Astrocyte (in vitro differentiated cells and primary cell): ENCODE data around the gene CDK5R1. TPM values are rescaled to one million over a fixed set of nuclear protein-coding genes. Genes with fewer than 3 reads are reported as not detected.

ENCODE experiments used
- DNase-seq: peaks from one replicate; pipeline ENCODE4 v3.0.0-alpha.2; 2010; ENCODE audit warnings: low read depth
- FAIRE-seq: peaks from 2 replicates; lab custom pipeline; 2011; peaks lifted over from hg19 to GRCh38; lab: Jason Lieb, UNC
- H2AFZ ChIP-seq: 2 replicates; pipeline ENCODE4 v1.6.0; 2012; ENCODE audit warnings: low read depth, low read length, inconsistent platforms
- H3K27ac ChIP-seq: 2 replicates; pipeline ENCODE4 v1.5.1; 2011; ENCODE audit warnings: low read depth, low read length, inconsistent platforms
- H3K27me3 ChIP-seq: 2 replicates; pipeline ENCODE4 v1.6.0; 2011; ENCODE audit warnings: low read length, inconsistent platforms; ENCODE audit not compliant: insufficient read depth
- H3K36me3 ChIP-seq: 2 replicates; pipeline ENCODE4 v1.5.1; 2011; ENCODE audit warnings: low read length, inconsistent platforms; ENCODE audit not compliant: insufficient read depth
- H3K4me1 ChIP-seq: 2 replicates; pipeline ENCODE4 v1.5.1; 2011; ENCODE audit warnings: low read length, inconsistent platforms; ENCODE audit not compliant: insufficient read depth
- H3K4me2 ChIP-seq: 2 replicates; pipeline ENCODE4 v1.6.0; 2012; ENCODE audit warnings: low read length, inconsistent platforms
- H3K4me3 ChIP-seq: 2 replicates; pipeline ENCODE4 v1.5.1; 2011; ENCODE audit warnings: low read depth, mild to moderate bottlenecking, low read length, inconsistent platforms; ENCODE audit not compliant: insufficient read depth
- H3K79me2 ChIP-seq: 2 replicates; pipeline ENCODE4 v1.6.0; 2012; ENCODE audit warnings: mild to moderate bottlenecking, low read length, inconsistent platforms; ENCODE audit not compliant: insufficient read depth
- H3K9ac ChIP-seq: 2 replicates; pipeline ENCODE4 v1.6.0; 2012; ENCODE audit warnings: mild to moderate bottlenecking, low read length, inconsistent platforms
- H3K9me3 ChIP-seq: 2 replicates; pipeline ENCODE4 v1.5.1; 2012; ENCODE audit warnings: low read depth, mild to moderate bottlenecking, low read length, inconsistent platforms; ENCODE audit not compliant: insufficient read depth
- H4K20me1 ChIP-seq: 2 replicates; pipeline ENCODE4 v1.6.0; 2012; ENCODE audit warnings: low read length, inconsistent platforms; ENCODE audit not compliant: insufficient read depth
- H3K27ac Mint-ChIP-seq: one replicate; pipeline ENCODE4 v1.8.0; 2021; ENCODE audit warnings: mild to moderate bottlenecking, mixed read lengths; ENCODE audit not compliant: unreplicated experiment
- H3K27me3 Mint-ChIP-seq: one replicate; pipeline ENCODE4 v1.8.0; 2021; ENCODE audit warnings: low read depth, mixed read lengths; ENCODE audit not compliant: unreplicated experiment
- H3K36me3 Mint-ChIP-seq: one replicate; pipeline ENCODE4 v1.8.0; 2021; ENCODE audit warnings: low read depth, mixed read lengths; ENCODE audit not compliant: unreplicated experiment
- H3K4me1 Mint-ChIP-seq: one replicate; pipeline ENCODE4 v1.8.0; 2021; ENCODE audit warnings: low read depth, mixed read lengths; ENCODE audit not compliant: unreplicated experiment
- H3K4me3 Mint-ChIP-seq: one replicate; pipeline ENCODE4 v1.8.0; 2021; ENCODE audit warnings: mild to moderate bottlenecking, moderate library complexity, mixed read lengths; ENCODE audit not compliant: unreplicated experiment
- H3K9me3 Mint-ChIP-seq: one replicate; pipeline ENCODE4 v1.8.0; 2021; ENCODE audit warnings: mild to moderate bottlenecking, mixed read lengths; ENCODE audit not compliant: unreplicated experiment
- CTCF ChIP-seq: IDR thresholded peaks from 2 replicates; pipeline ENCODE4 v1.5.1; 2011; ENCODE audit warnings: low read depth, mild to moderate bottlenecking, inconsistent platforms, low read length, moderate library complexity; ENCODE audit not compliant: insufficient read depth
- EZH2 ChIP-seq: IDR thresholded peaks from 2 replicates; pipeline ENCODE4 v1.6.1; 2012; ENCODE audit warnings: mild to moderate bottlenecking, low read length, inconsistent platforms; ENCODE audit not compliant: insufficient read depth
- total RNA-seq: library from RNA; stranded (reverse); gene quantifications from 2 replicates; pipeline ENCODE4 v1.2.1, GENCODE V29; 2021

CDK5R1 gene
- total RNA-seq, 1 donor from 2014 or later: 7.6 TPM

GRCh38 chr17:32516450-32516849 lies 29.7 kb downstream of the CDK5R1 start:
- Histone ChIP-seq H3K9me3 (no peaks in the 10 kb centered on the region), H2AFZ (no peak overlapping the region), H4K20me1 (no peaks in the 10 kb centered on the region), H3K9ac (no peak overlapping the region), H3K79me2 (no peaks in the 10 kb centered on the region), H3K4me2 (no peak overlapping the region), H3K4me3 (no peak overlapping the region), H3K4me1 (peaks cover 16% of the 10 kb centered on the region), H3K36me3 (no peaks in the 10 kb centered on the region), H3K27me3 (no peaks in the 10 kb centered on the region), H3K27ac (no peak overlapping the region)
- H3K4me3 Mint-ChIP-seq: no peak overlapping the region
- peaks cover 39% of the 10 kb centered on the region for H3K4me1 Mint-ChIP-seq
- H3K9me3 Mint-ChIP-seq: no peaks in the 10 kb centered on the region
- no peak for TF ChIP-seq EZH2
- TF ChIP-seq CTCF: no peak
- H3K27ac Mint-ChIP-seq: no peak overlapping the region
- FAIRE-seq (no peak), DNase-seq (no peak)
- peaks cover 3% of the 10 kb centered on the region for H3K36me3 Mint-ChIP-seq
- no peaks in the 10 kb centered on the region for H3K27me3 Mint-ChIP-seq

GRCh38 chr17:32516940-32517701 lies 30.3 kb downstream of the CDK5R1 start:
- H3K36me3 ChIP-seq: no peaks in the 10 kb centered on the region
- no peak overlapping the region for H3K9ac ChIP-seq
- peaks cover 16% of the 10 kb centered on the region for H3K4me1 ChIP-seq
- no peak for DNase-seq
- Mint-ChIP-seq H3K4me3 (no peak overlapping the region), H3K27ac (no peak overlapping the region), H3K27me3 (no peaks in the 10 kb centered on the region), H3K4me1 (peaks cover 39% of the 10 kb centered on the region), H3K36me3 (peaks cover 3% of the 10 kb centered on the region), H3K9me3 (no peaks in the 10 kb centered on the region)
- H2AFZ ChIP-seq: no peak overlapping the region
- H3K9me3 ChIP-seq: no peaks in the 10 kb centered on the region
- FAIRE-seq: no peak
- H3K79me2 ChIP-seq: no peaks in the 10 kb centered on the region
- no peaks in the 10 kb centered on the region for H4K20me1 ChIP-seq
- no peak overlapping the region for H3K27ac ChIP-seq
- TF ChIP-seq CTCF (no peak), EZH2 (no peak)
- no peak overlapping the region for H3K4me2 ChIP-seq
- no peaks in the 10 kb centered on the region for H3K27me3 ChIP-seq
- H3K4me3 ChIP-seq: no peak overlapping the region

- H3K27me3 Mint-ChIP-seq: no peaks in the 10 kb centered on the region
- Histone ChIP-seq H3K9me3 (no peaks in the 10 kb centered on the region), H3K79me2 (no peaks in the 10 kb centered on the region), H2AFZ (no peak overlapping the region), H4K20me1 (no peaks in the 10 kb centered on the region), H3K4me3 (no peak overlapping the region), H3K4me2 (no peak overlapping the region), H3K27ac (no peak overlapping the region), H3K36me3 (no peaks in the 10 kb centered on the region), H3K9ac (no peak overlapping the region), H3K27me3 (no peaks in the 10 kb centered on the region), H3K4me1 (peaks cover 16% of the 10 kb centered on the region)
- no peak overlapping the region for H3K27ac Mint-ChIP-seq
- H3K4me3 Mint-ChIP-seq: no peak overlapping the region
- DNase-seq: no peak
- peaks cover 3% of the 10 kb centered on the region for H3K36me3 Mint-ChIP-seq
- peaks cover 41% of the 10 kb centered on the region for H3K4me1 Mint-ChIP-seq
- no peak for FAIRE-seq
- no peaks in the 10 kb centered on the region for H3K9me3 Mint-ChIP-seq
- no peak for TF ChIP-seq CTCF
- no peak for TF ChIP-seq EZH2
These were observed 31.2 kb downstream of the CDK5R1 start for GRCh38 chr17:32517982-32518381.
